Measurements from ENCODE around the gene SNCA.

The SNCA gene

DNA sequence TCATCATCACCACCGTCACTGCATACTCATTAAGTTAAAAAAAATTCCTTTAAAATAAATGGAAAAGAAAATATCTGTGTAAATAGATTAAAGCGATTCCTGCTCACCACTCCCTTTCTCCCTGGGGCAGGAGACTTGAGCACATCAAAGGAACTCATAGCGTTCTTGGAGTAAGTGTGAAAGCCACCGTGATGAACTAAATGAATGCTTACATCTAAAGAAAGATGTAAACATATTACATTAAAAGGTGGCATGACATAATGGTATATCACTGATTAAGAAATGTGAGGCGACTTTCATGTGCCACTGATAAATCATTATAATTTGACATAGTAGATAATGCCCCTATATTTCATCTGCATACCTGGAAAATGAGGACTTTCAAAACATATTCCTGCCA, 92.0 kb downstream of the SNCA start:
- ATAC-seq = no peak
- TF ChIP-seq, protein P1, sequence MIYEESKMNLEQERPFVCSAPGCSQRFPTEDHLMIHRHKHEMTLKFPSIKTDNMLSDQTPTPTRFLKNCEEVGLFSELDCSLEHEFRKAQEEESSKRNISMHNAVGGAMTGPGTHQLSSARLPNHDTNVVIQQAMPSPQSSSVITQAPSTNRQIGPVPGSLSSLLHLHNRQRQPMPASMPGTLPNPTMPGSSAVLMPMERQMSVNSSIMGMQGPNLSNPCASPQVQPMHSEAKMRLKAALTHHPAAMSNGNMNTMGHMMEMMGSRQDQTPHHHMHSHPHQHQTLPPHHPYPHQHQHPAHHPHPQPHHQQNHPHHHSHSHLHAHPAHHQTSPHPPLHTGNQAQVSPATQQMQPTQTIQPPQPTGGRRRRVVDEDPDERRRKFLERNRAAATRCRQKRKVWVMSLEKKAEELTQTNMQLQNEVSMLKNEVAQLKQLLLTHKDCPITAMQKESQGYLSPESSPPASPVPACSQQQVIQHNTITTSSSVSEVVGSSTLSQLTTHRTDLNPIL (CRISPR knock-in tag; IDR thresholded peaks at IDR 0.05; ENCODE audit: low read depth) = no peak
- TF ChIP-seq, protein P2, sequence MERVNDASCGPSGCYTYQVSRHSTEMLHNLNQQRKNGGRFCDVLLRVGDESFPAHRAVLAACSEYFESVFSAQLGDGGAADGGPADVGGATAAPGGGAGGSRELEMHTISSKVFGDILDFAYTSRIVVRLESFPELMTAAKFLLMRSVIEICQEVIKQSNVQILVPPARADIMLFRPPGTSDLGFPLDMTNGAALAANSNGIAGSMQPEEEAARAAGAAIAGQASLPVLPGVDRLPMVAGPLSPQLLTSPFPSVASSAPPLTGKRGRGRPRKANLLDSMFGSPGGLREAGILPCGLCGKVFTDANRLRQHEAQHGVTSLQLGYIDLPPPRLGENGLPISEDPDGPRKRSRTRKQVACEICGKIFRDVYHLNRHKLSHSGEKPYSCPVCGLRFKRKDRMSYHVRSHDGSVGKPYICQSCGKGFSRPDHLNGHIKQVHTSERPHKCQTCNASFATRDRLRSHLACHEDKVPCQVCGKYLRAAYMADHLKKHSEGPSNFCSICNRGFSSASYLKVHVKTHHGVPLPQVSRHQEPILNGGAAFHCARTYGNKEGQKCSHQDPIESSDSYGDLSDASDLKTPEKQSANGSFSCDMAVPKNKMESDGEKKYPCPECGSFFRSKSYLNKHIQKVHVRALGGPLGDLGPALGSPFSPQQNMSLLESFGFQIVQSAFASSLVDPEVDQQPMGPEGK (CRISPR knock-in tag; IDR thresholded peaks at IDR 0.05; ENCODE audit: borderline replicate concordance) = no peak

DNA sequence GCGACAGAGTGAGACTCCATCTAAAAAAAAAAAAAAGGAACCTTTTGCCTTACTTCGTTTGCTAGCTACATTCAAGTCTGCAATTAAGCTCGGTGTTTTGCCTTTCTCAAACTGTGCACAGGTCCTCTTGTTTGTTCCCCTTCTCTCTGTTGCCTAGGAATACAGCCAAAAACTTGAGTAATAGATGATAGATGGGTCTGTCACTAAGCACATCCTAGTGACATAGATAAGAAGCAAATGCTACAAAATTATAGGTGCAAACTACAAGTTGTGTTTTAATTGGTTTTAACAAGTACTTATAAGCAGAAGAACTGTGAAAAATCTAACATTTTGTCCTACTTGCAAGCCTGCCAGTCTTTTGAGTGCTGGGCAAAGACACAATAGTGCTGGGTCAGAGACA, 95.2 kb downstream of the SNCA start:
- TF ChIP-seq PPARA (CRISPR knock-in tag; IDR thresholded peaks at IDR 0.05; ENCODE audit: borderline replicate concordance) = no peak
- ATAC-seq = no peak

DNA sequence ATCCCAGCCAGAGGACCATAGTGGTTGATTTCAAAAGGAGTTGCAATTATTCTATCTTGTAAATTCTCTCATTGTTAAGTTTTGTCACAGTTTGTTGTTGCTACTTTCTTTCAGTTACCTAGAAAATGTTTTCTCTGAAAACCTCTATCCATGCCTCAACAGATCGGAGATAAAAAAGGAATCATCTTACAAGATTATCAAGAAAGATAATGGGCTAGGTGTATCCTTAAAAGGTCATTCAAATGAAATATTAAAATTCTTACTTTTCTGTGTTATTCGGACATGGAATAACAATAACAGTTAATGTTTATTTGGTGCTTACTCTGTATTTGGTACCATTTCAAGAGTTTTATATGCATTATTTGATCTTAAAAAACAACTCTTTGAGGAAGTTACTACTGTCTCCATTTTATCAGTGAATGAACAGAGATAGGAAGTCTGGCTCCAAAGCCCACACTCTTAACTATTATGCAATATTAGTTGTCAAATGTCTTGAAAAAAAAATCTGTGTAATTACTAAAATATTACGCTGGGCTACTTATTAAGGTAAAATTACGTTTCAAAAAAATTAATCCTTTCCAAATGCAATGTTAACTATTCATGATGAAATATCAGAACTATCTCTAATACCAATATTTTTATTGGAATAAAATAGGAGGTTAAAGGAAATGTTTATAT, 97.5 kb downstream of the SNCA start:
- no peak for ATAC-seq
- no peak for TF ChIP-seq CSDC2 (CRISPR knock-in tag; IDR thresholded peaks at IDR 0.05)
- TF ChIP-seq ZNF8 (CRISPR knock-in tag; IDR thresholded peaks at IDR 0.05) = no peak
- TF ChIP-seq SNAI2 (CRISPR knock-in tag; IDR thresholded peaks at IDR 0.05) = no peak
- no peak for TF ChIP-seq ARNTL (CRISPR knock-in tag; IDR thresholded peaks at IDR 0.05; ENCODE audit: borderline replicate concordance, low read depth)
- TF ChIP-seq BACH2 (CRISPR knock-in tag; IDR thresholded peaks at IDR 0.05; ENCODE audit: borderline replicate concordance) = no peak
- TF ChIP-seq ESRRG (CRISPR knock-in tag; IDR thresholded peaks at IDR 0.05) = no peak
- TF ChIP-seq, protein P3, sequence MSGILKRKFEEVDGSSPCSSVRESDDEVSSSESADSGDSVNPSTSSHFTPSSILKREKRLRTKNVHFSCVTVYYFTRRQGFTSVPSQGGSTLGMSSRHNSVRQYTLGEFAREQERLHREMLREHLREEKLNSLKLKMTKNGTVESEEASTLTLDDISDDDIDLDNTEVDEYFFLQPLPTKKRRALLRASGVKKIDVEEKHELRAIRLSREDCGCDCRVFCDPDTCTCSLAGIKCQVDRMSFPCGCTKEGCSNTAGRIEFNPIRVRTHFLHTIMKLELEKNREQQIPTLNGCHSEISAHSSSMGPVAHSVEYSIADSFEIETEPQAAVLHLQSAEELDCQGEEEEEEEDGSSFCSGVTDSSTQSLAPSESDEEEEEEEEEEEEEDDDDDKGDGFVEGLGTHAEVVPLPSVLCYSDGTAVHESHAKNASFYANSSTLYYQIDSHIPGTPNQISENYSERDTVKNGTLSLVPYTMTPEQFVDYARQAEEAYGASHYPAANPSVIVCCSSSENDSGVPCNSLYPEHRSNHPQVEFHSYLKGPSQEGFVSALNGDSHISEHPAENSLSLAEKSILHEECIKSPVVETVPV (CRISPR knock-in tag; IDR thresholded peaks at IDR 0.05) = no peak
- TF ChIP-seq TCF4 (CRISPR knock-in tag; IDR thresholded peaks at IDR 0.05; ENCODE audit: borderline replicate concordance) = no peak
- TF ChIP-seq ZC3H10 (CRISPR knock-in tag; IDR thresholded peaks at IDR 0.05) = no peak
- TF ChIP-seq, protein P1 (CRISPR knock-in tag; IDR thresholded peaks at IDR 0.05; ENCODE audit: low read depth) = no peak
- no peak for TF ChIP-seq ISL1 (CRISPR knock-in tag; IDR thresholded peaks at IDR 0.05)
- no peak for TF ChIP-seq ZNF565 (CRISPR knock-in tag; conservative IDR thresholded peaks at IDR 0.05; ENCODE audit: low read depth)
- TF ChIP-seq TOX (CRISPR knock-in tag; IDR thresholded peaks at IDR 0.05; ENCODE audit: borderline replicate concordance) = no peak
- TF ChIP-seq OSR1 (CRISPR knock-in tag; IDR thresholded peaks at IDR 0.05) = no peak
- TF ChIP-seq ZFP3 (CRISPR knock-in tag; IDR thresholded peaks at IDR 0.05) = no peak
- TF ChIP-seq PPARA (CRISPR knock-in tag; IDR thresholded peaks at IDR 0.05; ENCODE audit: borderline replicate concordance) = no peak
- TF ChIP-seq, protein P4, sequence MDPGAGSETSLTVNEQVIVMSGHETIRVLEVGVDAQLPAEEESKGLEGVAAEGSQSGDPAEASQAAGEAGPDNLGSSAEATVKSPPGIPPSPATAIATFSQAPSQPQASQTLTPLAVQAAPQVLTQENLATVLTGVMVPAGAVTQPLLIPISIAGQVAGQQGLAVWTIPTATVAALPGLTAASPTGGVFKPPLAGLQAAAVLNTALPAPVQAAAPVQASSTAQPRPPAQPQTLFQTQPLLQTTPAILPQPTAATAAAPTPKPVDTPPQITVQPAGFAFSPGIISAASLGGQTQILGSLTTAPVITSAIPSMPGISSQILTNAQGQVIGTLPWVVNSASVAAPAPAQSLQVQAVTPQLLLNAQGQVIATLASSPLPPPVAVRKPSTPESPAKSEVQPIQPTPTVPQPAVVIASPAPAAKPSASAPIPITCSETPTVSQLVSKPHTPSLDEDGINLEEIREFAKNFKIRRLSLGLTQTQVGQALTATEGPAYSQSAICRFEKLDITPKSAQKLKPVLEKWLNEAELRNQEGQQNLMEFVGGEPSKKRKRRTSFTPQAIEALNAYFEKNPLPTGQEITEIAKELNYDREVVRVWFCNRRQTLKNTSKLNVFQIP (CRISPR knock-in tag; IDR thresholded peaks at IDR 0.05; ENCODE audit: borderline replicate concordance, low read depth) = no peak

DNA sequence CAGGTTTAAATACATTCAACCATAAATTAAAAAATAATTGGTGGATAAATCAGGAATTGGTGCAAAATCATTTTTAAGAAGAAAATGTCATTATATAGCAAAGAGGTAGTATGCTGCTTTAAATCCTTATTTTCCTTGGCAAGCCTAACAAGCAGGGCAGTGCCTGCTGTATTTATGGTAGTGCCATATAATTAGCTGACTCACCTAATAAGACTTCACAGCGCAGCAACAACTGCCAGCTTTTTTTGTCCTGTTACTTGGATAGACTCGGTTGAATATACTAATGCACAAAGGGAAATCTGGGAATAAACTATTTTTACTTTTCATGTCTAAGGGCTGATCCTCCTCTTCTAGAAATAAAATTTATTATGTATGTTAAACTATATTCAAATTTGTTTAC, 99.1 kb downstream of the SNCA start:
- ATAC-seq = peak; percentile 100
- no peak for TF ChIP-seq ZNF70 (CRISPR knock-in tag; IDR thresholded peaks at IDR 0.05)
- TF ChIP-seq ISL1 (CRISPR knock-in tag; IDR thresholded peaks at IDR 0.05) = peak; percentile 87
- TF ChIP-seq ZC3H10 (CRISPR knock-in tag; IDR thresholded peaks at IDR 0.05) = no peak

DNA sequence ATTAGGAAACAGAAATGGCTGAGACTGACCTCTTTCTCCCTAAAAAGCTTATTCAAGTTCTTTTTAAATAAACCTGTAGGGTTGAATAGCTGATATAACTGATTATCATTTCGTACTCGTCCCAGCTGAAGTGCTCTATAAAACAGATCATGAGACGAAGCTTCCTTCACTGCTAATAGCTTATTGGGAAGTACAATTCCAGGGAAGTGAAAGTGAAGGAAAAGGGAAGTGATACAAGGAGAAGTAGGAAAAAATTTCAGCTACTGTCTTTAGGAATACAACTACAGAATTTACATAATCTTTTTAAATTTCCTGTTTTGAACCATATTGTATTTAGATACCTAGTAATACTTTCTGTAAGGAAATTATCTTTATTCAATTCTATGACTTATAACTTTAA, 103.0 kb downstream of the SNCA start:
- no peak for ATAC-seq
- TF ChIP-seq, protein P3 (CRISPR knock-in tag; IDR thresholded peaks at IDR 0.05) = no peak
- TF ChIP-seq CSDC2 (CRISPR knock-in tag; IDR thresholded peaks at IDR 0.05) = no peak
- no peak for TF ChIP-seq TOX (CRISPR knock-in tag; IDR thresholded peaks at IDR 0.05; ENCODE audit: borderline replicate concordance)
- TF ChIP-seq ZC3H10 (CRISPR knock-in tag; IDR thresholded peaks at IDR 0.05) = no peak
- no peak for TF ChIP-seq ZNF70 (CRISPR knock-in tag; IDR thresholded peaks at IDR 0.05)
- TF ChIP-seq TCF4 (CRISPR knock-in tag; IDR thresholded peaks at IDR 0.05; ENCODE audit: borderline replicate concordance) = no peak

All from SK-N-SH treated with all-trans-retinoic acid at 6 μM for 48 hours (cell line).